ENCODE data around the gene PER3. TPM values are rescaled to one million over a fixed set of nuclear protein-coding genes. Genes with fewer than 3 reads are reported as not detected.

The PER3 gene
- total and polyA plus RNA-seq, 2 of the 8 experiments (the other 6 are each of a cell fraction or from before 2014, with no cell fraction given) = 8.3 to 9.3 TPM

DNA sequence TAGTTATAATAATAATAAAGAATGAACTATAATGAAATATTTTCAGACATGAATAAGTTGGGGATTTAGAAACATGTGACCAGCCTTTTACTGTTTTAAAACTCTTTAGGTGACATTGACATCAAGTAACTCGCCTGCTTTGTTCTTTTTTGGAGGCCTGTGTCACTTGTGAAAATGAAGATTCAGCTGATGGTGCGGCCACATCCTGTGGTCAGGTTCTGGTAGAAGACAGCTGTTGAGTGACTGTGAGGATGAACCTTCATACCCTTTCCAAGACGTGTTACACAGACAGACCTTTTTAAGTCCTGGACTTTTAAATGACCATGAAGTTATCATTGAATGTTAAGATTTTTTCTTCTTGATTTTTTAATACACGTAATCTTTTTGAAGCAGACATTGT is 58.4 kb downstream of the PER3 start (continued):
- TF ChIP-seq HDAC2 (IDR thresholded peaks at IDR 0.05; ENCODE audit: borderline replicate concordance in 1 of 2, low read depth in 2 of 2, low read length in 2 of 2) = no peak

Data from H1 (cell line).